Mesenchymal stem cell (in vitro differentiated cells and primary cell): ENCODE data around the gene LRCH4.

ENCODE experiments used
- DNase-seq: peaks from one replicate; pipeline ENCODE4 v3.0.0-alpha.2; 2013
- H2AFZ ChIP-seq: one replicate; pipeline ENCODE4 v1.6.1; 2013; ENCODE audit warnings: low read depth, mild to moderate bottlenecking, control low read depth, inconsistent platforms, low read length, moderate library complexity
- H2AK5ac ChIP-seq: 2 replicates; pipeline ENCODE4 v1.6.1; 2013; ENCODE audit warnings: low read length, moderate library complexity, mild to moderate bottlenecking, inconsistent platforms; ENCODE audit not compliant: severe bottlenecking
- H2BK120ac ChIP-seq: one replicate; pipeline ENCODE4 v1.6.1; 2013; ENCODE audit warnings: low read depth, mild to moderate bottlenecking, inconsistent platforms, low read length, moderate library complexity
- H2BK12ac ChIP-seq, 2 experiments: one replicate each; pipeline ENCODE4 v1.6.1; 2013; ENCODE audit warnings: inconsistent platforms in 2 of 2, low read length in 2 of 2, mild to moderate bottlenecking in 2 of 2, moderate library complexity in 2 of 2, control low read depth in 1 of 2
- H2BK15ac ChIP-seq: one replicate; pipeline ENCODE4 v1.6.1; 2013; ENCODE audit warnings: mild to moderate bottlenecking, low read depth, inconsistent platforms; ENCODE audit not compliant: poor library complexity, severe bottlenecking
- H2BK5ac ChIP-seq: 2 replicates; pipeline ENCODE4 v1.6.1; 2013; ENCODE audit warnings: low read depth, mild to moderate bottlenecking, low read length, control low read depth, inconsistent platforms; ENCODE audit not compliant: poor library complexity, severe bottlenecking
- H3K14ac ChIP-seq, 2 experiments: one replicate each; pipeline ENCODE4 v1.6.1; 2013; ENCODE audit warnings: inconsistent platforms in 2 of 2, low read length in 2 of 2, control low read depth in 1 of 2, mild to moderate bottlenecking in 1 of 2, moderate library complexity in 1 of 2
- H3K18ac ChIP-seq, 2 experiments: one replicate each; pipeline ENCODE4 v1.6.1; 2013; ENCODE audit warnings: inconsistent platforms in 2 of 2, low read length in 2 of 2, control low read depth in 1 of 2, low read depth in 1 of 2, mild to moderate bottlenecking in 1 of 2
- H3K23ac ChIP-seq, 2 experiments: one replicate each; pipeline ENCODE4 v1.6.1; 2013; ENCODE audit warnings: inconsistent platforms in 2 of 2, low read length in 2 of 2, mild to moderate bottlenecking in 2 of 2, moderate library complexity in 2 of 2, control low read depth in 1 of 2
- H3K27ac ChIP-seq: 2 replicates; pipeline ENCODE4 v1.5.1; 2013; ENCODE audit warnings: mild to moderate bottlenecking, moderate library complexity, low read length, control low read depth, inconsistent platforms; ENCODE audit not compliant: poor library complexity, severe bottlenecking
- H3K27me3 ChIP-seq, 2 experiments: 2 replicates each; pipeline versions ENCODE4 v1.6.1 to v1.7.0; 2013; ENCODE audit warnings: low read length in 2 of 2, mild to moderate bottlenecking in 2 of 2, moderate library complexity in 2 of 2, control low read depth in 1 of 2, inconsistent platforms in 1 of 2; ENCODE audit not compliant: control insufficient read depth in 1 of 2, insufficient read depth in 1 of 2
- H3K36me3 ChIP-seq, 2 experiments: 2 replicates each; pipeline versions ENCODE4 v1.6.1 to v1.7.0; 2013; ENCODE audit warnings: low read length in 2 of 2, control low read depth in 1 of 2, inconsistent platforms in 1 of 2, low read depth in 1 of 2, mild to moderate bottlenecking in 1 of 2; ENCODE audit not compliant: insufficient read depth in 2 of 2, control insufficient read depth in 1 of 2
- H3K4ac ChIP-seq, 2 experiments: one replicate each; pipeline ENCODE4 v1.6.1; 2013; ENCODE audit warnings: inconsistent platforms in 2 of 2, low read length in 2 of 2, mild to moderate bottlenecking in 2 of 2, moderate library complexity in 2 of 2, control low read depth in 1 of 2, low read depth in 1 of 2
- H3K4me1 ChIP-seq: 2 replicates; pipeline ENCODE4 v1.6.1; 2013; ENCODE audit warnings: low read depth, low read length, control low read depth; ENCODE audit not compliant: control insufficient read depth, insufficient read depth
- H3K4me2 ChIP-seq: 2 replicates; pipeline ENCODE4 v1.6.1; 2013; ENCODE audit warnings: low read length, mild to moderate bottlenecking, inconsistent platforms; ENCODE audit not compliant: poor library complexity, severe bottlenecking
- H3K4me3 ChIP-seq, 2 experiments: 2 replicates each; pipeline versions ENCODE4 v1.5.1 to v1.7.0; 2013; ENCODE audit warnings: low read length in 2 of 2, mild to moderate bottlenecking in 2 of 2, control low read depth in 1 of 2, low read depth in 1 of 2; ENCODE audit not compliant: insufficient read depth in 1 of 2
- H3K79me1 ChIP-seq: replicated peaks from 2 replicates; pipeline ENCODE4 v1.6.1; 2013; ENCODE audit warnings: mild to moderate bottlenecking, control low read depth, low read length, inconsistent platforms; ENCODE audit not compliant: poor library complexity, severe bottlenecking
- H3K9ac ChIP-seq: 2 replicates; pipeline ENCODE4 v1.7.0; 2013; ENCODE audit warnings: mild to moderate bottlenecking, low read length, moderate library complexity
- H3K9me3 ChIP-seq: 2 replicates; pipeline ENCODE4 v1.7.0; 2013; ENCODE audit warnings: mild to moderate bottlenecking, low read length; ENCODE audit not compliant: control insufficient read depth
- H4K8ac ChIP-seq: one replicate; pipeline ENCODE4 v1.6.1; 2013; ENCODE audit warnings: inconsistent platforms, mild to moderate bottlenecking, low read length, moderate library complexity
- H4K91ac ChIP-seq: one replicate; pipeline ENCODE4 v1.6.1; 2013; ENCODE audit warnings: mild to moderate bottlenecking, low read length, inconsistent platforms
- WGBS: methylation state at CpG from one replicate; pipeline ENCODE4 v1.1.7; 2013; ENCODE audit warnings: mixed read lengths; 5-methylcytosine and 5-hydroxymethylcytosine counted together

Gene LRCH4

DNA sequence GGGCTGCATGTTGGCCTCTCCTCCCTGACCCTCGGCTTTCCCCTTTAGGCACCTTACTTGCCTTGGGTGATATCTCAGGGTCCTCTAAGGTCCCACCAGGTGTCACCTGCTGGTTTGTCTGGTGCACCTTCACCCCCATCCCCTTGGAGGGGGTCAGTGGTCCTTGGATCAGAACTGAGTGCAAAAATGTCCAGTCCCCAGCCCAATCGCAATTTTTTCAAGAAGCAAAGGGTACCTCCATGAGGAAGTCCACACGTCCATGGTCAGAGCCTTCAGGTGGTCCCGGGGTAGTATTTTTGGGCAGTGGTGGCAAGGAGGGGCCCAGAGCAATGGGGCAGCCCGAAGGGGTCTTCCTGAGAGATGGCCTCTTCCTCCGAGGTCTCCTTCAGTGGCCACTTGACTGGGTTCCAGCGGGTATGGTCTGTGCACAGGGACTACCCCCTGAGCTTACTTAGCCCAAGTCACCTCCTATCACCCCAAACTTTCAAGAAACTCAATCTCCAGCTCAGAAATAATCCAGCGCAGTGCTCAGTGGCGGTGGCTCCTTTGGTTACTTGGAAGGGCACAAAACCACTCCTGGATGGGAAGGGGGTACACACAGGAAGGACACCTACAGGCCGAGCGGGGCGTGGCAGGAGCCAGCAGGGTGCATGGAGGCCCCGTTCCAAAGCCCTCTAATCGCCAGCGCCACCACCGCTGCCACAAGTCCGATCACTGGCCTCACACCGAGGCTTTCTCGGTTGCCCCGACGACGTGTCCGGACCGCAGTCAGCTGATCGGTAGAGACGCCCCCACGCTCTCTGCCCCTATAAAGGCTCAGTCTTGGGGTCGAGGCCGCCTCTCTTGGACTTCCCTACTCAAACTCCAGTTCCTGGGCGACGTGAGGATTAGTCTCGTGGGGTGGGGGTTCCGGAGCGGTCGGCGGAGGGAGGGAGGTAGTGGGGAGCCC lies 16.8 kb downstream of the LRCH4 start:
- peaks cover 2% of the 10 kb centered on the region for H3K79me1 ChIP-seq
- H4K8ac ChIP-seq = peak overlapping the region; percentile 88
- DNase-seq = peak; percentile 71
- H3K27ac ChIP-seq = no peak overlapping the region
- peaks cover 7 to 17% of the 10 kb centered on the region in 2 experiments for H3K27me3 ChIP-seq
- no peak overlapping the region for H2AK5ac ChIP-seq
- 25% methylated on average over 36 of the region's 36 CpGs for WGBS
- peak overlapping the region; percentile 82 for H3K4me2 ChIP-seq
- peak overlapping the region; percentile 36 for H3K9ac ChIP-seq
- peak overlapping the region; percentile 85 for H2BK15ac ChIP-seq
- H3K36me3 ChIP-seq = peaks cover 0 to 25% of the 10 kb centered on the region in 2 experiments
- H4K91ac ChIP-seq = peak overlapping the region; percentile 80
- peak overlapping the region; percentile 24 to 60 for H3K4me3 ChIP-seq
- H2BK120ac ChIP-seq = no peak overlapping the region
- H3K4me1 ChIP-seq = peaks cover 43% of the 10 kb centered on the region
- H2BK12ac ChIP-seq = peak overlapping the region in 1 of 2 experiments; percentile 68
- H3K9me3 ChIP-seq = no peaks in the 10 kb centered on the region
- H2AFZ ChIP-seq = peak overlapping the region; percentile 54
- H2BK5ac ChIP-seq = no peak overlapping the region
- H3K23ac ChIP-seq = no peak overlapping the region
- no peak overlapping the region for H3K14ac ChIP-seq
- H3K4ac ChIP-seq = peak overlapping the region in 1 of 2 experiments; percentile 84
- H3K18ac ChIP-seq = peak overlapping the region; percentile 73 to 93

DNA sequence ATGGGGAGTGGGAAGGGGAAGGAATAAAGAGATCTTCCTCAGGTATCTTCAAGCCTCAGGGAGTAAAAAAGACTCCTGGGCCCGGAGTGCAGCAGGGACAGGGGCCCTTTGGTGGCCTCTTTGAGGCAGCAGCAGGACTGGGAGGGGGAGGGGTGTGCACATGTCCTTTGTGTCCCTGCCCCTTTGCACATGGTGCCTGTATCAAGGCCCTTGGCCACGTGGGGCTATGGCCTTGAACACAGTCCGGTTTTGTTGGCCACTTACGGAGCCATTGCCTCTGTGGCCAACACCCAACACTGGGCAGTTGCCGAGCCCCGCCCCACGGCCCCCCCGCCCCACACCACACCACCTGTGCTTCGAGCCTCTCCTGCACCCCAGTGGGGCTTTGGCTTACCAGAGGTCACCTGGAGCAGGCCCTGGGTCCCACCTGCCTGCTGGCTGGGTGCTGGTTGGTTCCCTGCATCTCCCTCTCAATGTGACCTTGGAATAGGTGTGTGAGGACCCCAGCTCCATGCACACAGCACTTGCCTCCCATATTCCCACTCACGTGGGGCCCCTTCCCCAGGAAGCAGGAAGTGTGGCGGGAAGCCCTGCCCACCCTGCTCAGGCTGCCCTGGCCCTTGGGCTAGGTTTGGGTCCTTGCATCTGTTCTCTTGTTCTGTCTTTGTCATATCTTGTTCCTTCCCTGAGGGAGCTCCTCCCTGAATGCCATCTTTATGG lies 17.6 kb downstream of the LRCH4 start:
- H2AK5ac ChIP-seq = no peak overlapping the region
- H3K27ac ChIP-seq = no peak overlapping the region
- H3K4me3 ChIP-seq = no peak overlapping the region
- no peak overlapping the region for H3K4me2 ChIP-seq
- H3K9ac ChIP-seq = no peak overlapping the region
- no peaks in the 10 kb centered on the region for H3K9me3 ChIP-seq
- H2BK12ac ChIP-seq = peak overlapping the region in 1 of 2 experiments; percentile 10
- no peak overlapping the region for H3K23ac ChIP-seq
- WGBS = 83% methylated on average over 9 of the region's 11 CpGs
- H3K4me1 ChIP-seq = peaks cover 43% of the 10 kb centered on the region
- H3K18ac ChIP-seq = no peak overlapping the region
- peak overlapping the region; percentile 15 for H4K8ac ChIP-seq
- H3K36me3 ChIP-seq = peaks cover 2 to 19% of the 10 kb centered on the region in 2 experiments
- no peak overlapping the region for H3K4ac ChIP-seq
- no peak overlapping the region for H2BK15ac ChIP-seq
- no peak overlapping the region for H2AFZ ChIP-seq
- no peak for DNase-seq
- H3K27me3 ChIP-seq = peaks cover 7 to 17% of the 10 kb centered on the region in 2 experiments
- no peak overlapping the region for H2BK120ac ChIP-seq
- no peak overlapping the region for H4K91ac ChIP-seq
- H2BK5ac ChIP-seq = no peak overlapping the region
- no peaks in the 10 kb centered on the region for H3K79me1 ChIP-seq
- no peak overlapping the region for H3K14ac ChIP-seq

GRCh38 chr7:100567751-100568175 lies 18.2 kb downstream of the LRCH4 start:
- Histone ChIP-seq H3K4me3 (no peak overlapping the region), H2BK120ac (no peak overlapping the region)
- 62% methylated on average over 3 of the region's 3 CpGs for WGBS

More at GRCh38 chr7:100567751-100568175, 18.2 kb downstream of the LRCH4 start:
- Histone ChIP-seq H2AK5ac (no peak overlapping the region), H3K4me1 (peaks cover 42% of the 10 kb centered on the region), H3K9ac (no peak overlapping the region), H2BK12ac (peak overlapping the region in 1 of 2 experiments; percentile 21), H3K23ac (no peak overlapping the region), H3K18ac (peak overlapping the region in 1 of 2 experiments; percentile 71), H3K14ac (peak overlapping the region in 1 of 2 experiments; percentile 84), H3K27me3 (peaks cover 7 to 17% of the 10 kb centered on the region in 2 experiments), H4K8ac (no peak overlapping the region), H2BK5ac (no peak overlapping the region), H4K91ac (no peak overlapping the region), H3K36me3 (peaks cover 7 to 19% of the 10 kb centered on the region in 2 experiments), H2BK15ac (no peak overlapping the region), H3K9me3 (no peaks in the 10 kb centered on the region), H3K4me2 (no peak overlapping the region), H3K27ac (no peak overlapping the region), H3K4ac (no peak overlapping the region), H3K79me1 (no peaks in the 10 kb centered on the region), H2AFZ (no peak overlapping the region)
- DNase-seq = no peak
